HCT116 (cell line): Measurements from ENCODE around the gene HOXA13. TPM values are rescaled to one million over a fixed set of nuclear protein-coding genes. Genes with fewer than 3 reads are reported as not detected.

Experiments used
- ATAC-seq: fragments of 200-7000 bp; cut with Tn5 transposase; 2 replicates; pipeline ENCODE4 v1.9.1; 2020; ENCODE audit warnings: mild to moderate bottlenecking, moderate library complexity
- BruUV-seq: library from RNA; stranded (reverse); fragments of 400-500 nt; replicated peaks from 2 replicates; lab custom pipeline; 2021; lab: Mats Ljungman, UMichigan
- CTCF ChIA-PET: fragments of 300-600 bp; sonication (Branson Sonifier 250); formaldehyde crosslinking; loops from one replicate; lab custom pipeline; 2021; ENCODE audit warnings: antibody characterized with exemption; lab: Charles Lee
- POLR2A ChIA-PET: fragments of 300-600, 350-600 bp; sonication (Branson Sonifier 250); formaldehyde crosslinking; loops from one replicate; lab custom pipeline; 2021; ENCODE audit warnings: antibody characterized with exemption; lab: Charles Lee
- RAD21 ChIA-PET, 2 experiments: fragments of 300-600 bp; sonication (Branson Sonifier 250); formaldehyde crosslinking; loops; one replicate each; lab custom pipeline; 2023; ENCODE audit warnings: low total read pairs in 2 of 2; ENCODE audit not compliant: uncharacterized antibody in 2 of 2, unreplicated experiment in 2 of 2, low non-redundant PET in 1 of 2; lab: Charles Lee
- DNase-seq: peaks from one replicate; pipeline ENCODE4 v3.0.0-alpha.2; 2010; ENCODE audit warnings: low read depth, low spot score
- H2AFZ ChIP-seq: fragments of 200-600 bp; shearing (Covaris generic), sonication (generic); 2 replicates; pipeline ENCODE4 v1.6.1; 2017; ENCODE audit warnings: low read depth, mixed run types, mixed read lengths, antibody characterized with exemption, low read length; ENCODE audit not compliant: poor library complexity, severe bottlenecking
- H3K27ac ChIP-seq: 2 replicates; pipeline ENCODE4 v1.5.1; 2012; ENCODE audit warnings: low read depth, low read length
- H3K27me3 ChIP-seq: fragments of 200-600 bp; sonication (generic); 2 replicates; pipeline ENCODE4 v1.6.1; 2016; ENCODE audit warnings: mixed run types, low read length, mixed read lengths; ENCODE audit not compliant: insufficient read depth
- H3K36me3 ChIP-seq, 2 experiments: fragments of 200-500 bp in 1 of 2; fragments of 200-600 bp in 1 of 2; sonication (Bioruptor generic) in 1 of 2; sonication (generic) in 1 of 2; 2 replicates each; pipeline versions ENCODE4 v1.5.1 to v1.6.1; 2014 to 2016; ENCODE audit warnings: low read length in 2 of 2, inconsistent platforms in 1 of 2, mixed read lengths in 1 of 2, mixed run types in 1 of 2; ENCODE audit not compliant: insufficient read depth in 2 of 2, control insufficient read depth in 1 of 2
- H3K4me1 ChIP-seq, 2 experiments: fragments of 200-600 bp in 1 of 2; sonication (generic) in 1 of 2; 2 replicates each; pipeline versions ENCODE4 v1.5.1 to v1.6.1; 2012 to 2017; ENCODE audit warnings: low read length in 2 of 2, inconsistent platforms in 1 of 2, mild to moderate bottlenecking in 1 of 2, mixed read lengths in 1 of 2, mixed run types in 1 of 2, moderate library complexity in 1 of 2; ENCODE audit not compliant: insufficient read depth in 2 of 2, control insufficient read depth in 1 of 2
- H3K4me2 ChIP-seq: fragments of 200-600 bp; sonication (generic); 2 replicates; pipeline ENCODE4 v1.6.1; 2017; ENCODE audit warnings: mixed run types, low read length, mixed read lengths
- H3K4me3 ChIP-seq, 2 experiments: fragments of 200-600 bp in 1 of 2; sonication (generic) in 1 of 2; replicated peaks in 1 of 2; 2 replicates each; pipeline ENCODE4 v1.5.1; 2011 to 2016; ENCODE audit warnings: low read length in 2 of 2, control low read depth in 1 of 2, low read depth in 1 of 2, mild to moderate bottlenecking in 1 of 2, mixed read lengths in 1 of 2, mixed run types in 1 of 2
- H3K79me2 ChIP-seq: fragments of 200-600 bp; sonication (generic); 2 replicates; pipeline ENCODE4 v1.6.1; 2017; ENCODE audit warnings: mild to moderate bottlenecking, mixed run types, low read length, moderate library complexity, mixed read lengths; ENCODE audit not compliant: insufficient read depth
- H3K9ac ChIP-seq: fragments of 200-600 bp; sonication (generic); 2 replicates; pipeline ENCODE4 v1.6.1; 2016; ENCODE audit warnings: low read length, mixed read lengths
- H3K9me2 ChIP-seq: fragments of 200-600 bp; sonication (generic), shearing (Covaris generic); 2 replicates; pipeline ENCODE4 v1.6.1; 2017; ENCODE audit warnings: mixed run types, mild to moderate bottlenecking, moderate library complexity; ENCODE audit not compliant: insufficient read depth
- H3K9me3 ChIP-seq, 2 experiments: fragments of 200-500 bp in 1 of 2; fragments of 200-600 bp in 1 of 2; sonication (Bioruptor generic) in 1 of 2; sonication (generic) in 1 of 2; 2 replicates each; pipeline ENCODE4 v1.6.1; 2014 to 2017; ENCODE audit warnings: low read length in 2 of 2, mixed read lengths in 2 of 2, inconsistent platforms in 1 of 2, low read depth in 1 of 2, mild to moderate bottlenecking in 1 of 2, mixed run types in 1 of 2, moderate library complexity in 1 of 2; ENCODE audit not compliant: control insufficient read depth in 1 of 2, insufficient read depth in 1 of 2
- H4K20me1 ChIP-seq: fragments of 200-600 bp; sonication (generic), shearing (Covaris generic); 2 replicates; pipeline ENCODE4 v1.6.1; 2017; ENCODE audit warnings: mixed run types, mild to moderate bottlenecking, moderate library complexity; ENCODE audit not compliant: insufficient read depth
- CEBPB ChIP-seq: IDR thresholded peaks from 2 replicates; pipeline ENCODE4 v1.6.1; 2012; ENCODE audit warnings: low read depth
- CTCF ChIP-seq, 3 experiments: fragments of 200-600 bp in 1 of 3; sonication (generic) in 1 of 3; IDR thresholded peaks in 2 of 3; conservative IDR thresholded peaks in 1 of 3; 2 replicates each; pipeline ENCODE4 v1.5.1; 2012 to 2017; ENCODE audit warnings: low read depth in 2 of 3, low read length in 2 of 3, antibody characterized with exemption in 1 of 3, borderline replicate concordance in 1 of 3, control low read depth in 1 of 3, mild to moderate bottlenecking in 1 of 3, mixed read lengths in 1 of 3, mixed run types in 1 of 3, moderate library complexity in 1 of 3; ENCODE audit not compliant: insufficient read depth in 1 of 3
- EZH2 ChIP-seq: fragments of 200-600 bp; sonication (generic); IDR thresholded peaks from 2 replicates; pipeline ENCODE4 v1.6.1; 2017; ENCODE audit warnings: antibody characterized with exemption, mixed run types
- MAX ChIP-seq: IDR thresholded peaks from 2 replicates; pipeline ENCODE4 v1.6.1; 2012
- POLR2A ChIP-seq: IDR thresholded peaks from 2 replicates; pipeline ENCODE4 v1.7.0; 2011; ENCODE audit warnings: borderline replicate concordance; ENCODE audit not compliant: insufficient read depth, insufficient read length; ENCODE audit errors: extremely low read depth
- POLR2AphosphoS5 ChIP-seq: IDR thresholded peaks from 2 replicates; pipeline ENCODE4 v1.6.1; 2011; ENCODE audit warnings: mild to moderate bottlenecking, low read depth, low read length, moderate library complexity
- RAD21 ChIP-seq: IDR thresholded peaks from 2 replicates; pipeline ENCODE4 v1.6.1; 2012; ENCODE audit warnings: low read depth, mild to moderate bottlenecking
- SP1 ChIP-seq: IDR thresholded peaks from 2 replicates; pipeline ENCODE4 v1.6.1; 2012; ENCODE audit warnings: low read depth
- ZBTB33 ChIP-seq: IDR thresholded peaks from 2 replicates; pipeline ENCODE4 v1.6.1; 2011; ENCODE audit warnings: mild to moderate bottlenecking, low read length, moderate library complexity; ENCODE audit not compliant: insufficient replicate concordance; ENCODE audit errors: extremely low read depth
- ZFX ChIP-seq: fragments of 450-650 bp; IDR thresholded peaks from 2 replicates; pipeline ENCODE4 v1.6.1; 2017
- ZNF274 ChIP-seq: fragments of 200-500 bp; sonication (Bioruptor generic); IDR thresholded peaks from 2 replicates; pipeline ENCODE4 v1.6.1; 2014; ENCODE audit warnings: mild to moderate bottlenecking, low read depth, low read length, inconsistent platforms
- intact Hi-C: fragments of 100-400 bp; cut with micrococcal nuclease; formaldehyde crosslinking; loops from 2 replicates; pipeline ENCODE4 v1.10.0; 2022
- total RNA-seq: library from RNA; stranded (reverse); gene quantifications from one replicate; pipeline ENCODE4 v1.2.1, GENCODE V29; 2021; ENCODE audit not compliant: unreplicated experiment

HOXA13 gene
- total RNA-seq, 1 experiment from 2014 or later = 3.6 TPM

- CTCF ChIA-PET = interaction anchor here (0.6 to 2.5 kb wide), 18 partner anchors 9 to 876 kb away, joined by 3 to 32 read pairs (median 4); partner anchors contain the start of gene HOXA13
These were observed 19.2 kb downstream of the HOXA13 start for GRCh38 chr7:27180431-27181420.

More at GRCh38 chr7:27180431-27181420, 19.2 kb downstream of the HOXA13 start:
- Histone ChIP-seq H3K27me3 (no peaks in the 10 kb centered on the region), H3K4me3 (peak overlapping the region in 1 of 2 experiments; percentile 56; a peak in 3 of 4 replicates), H2AFZ (no peak overlapping the region), H3K4me1 (peaks cover 30 to 54% of the 10 kb centered on the region in 2 experiments), H3K9me3 (no peaks in the 10 kb centered on the region), H4K20me1 (no peaks in the 10 kb centered on the region), H3K36me3 (no peaks in the 10 kb centered on the region), H3K9me2 (no peaks in the 10 kb centered on the region), H3K9ac (peak overlapping the region; percentile 65), H3K79me2 (peaks cover 19% of the 10 kb centered on the region), H3K4me2 (peak overlapping the region; percentile 90), H3K27ac (peak overlapping the region; percentile 38; the same call in 1 of the 2 replicates)
- intact Hi-C loops = no loop called here
- ATAC-seq = no peak
- DNase-seq = no peak
- RAD21 ChIA-PET = no interaction called here
- TF ChIP-seq ZNF274 (no peak), ZFX (no peak), RAD21 (no peak), CTCF (IDR thresholded peaks at IDR 0.05 in 2 of 3, conservative IDR thresholded peaks at IDR 0.05 in 1 of 3; ENCODE audit: borderline replicate concordance in 1 of 3, insufficient read depth in 1 of 3, low read depth in 2 of 3, low read length in 2 of 3) (no peak), CEBPB (no peak), EZH2 (no peak), POLR2AphosphoS5 (no peak), ZBTB33 (no peak), SP1 (no peak), MAX (no peak), POLR2A (no peak)
- no TSS peak for BruUV-seq
- POLR2A ChIA-PET = interaction anchor here (1.1 kb wide), 1 partner anchor 10 kb away, joined by 7 read pairs; no protein-coding TSS in a partner anchor
